Omental fat pad (tissue), 4 donors: ENCODE data around the gene FGFR4. TPM values are rescaled to one million over a fixed set of nuclear protein-coding genes. Genes with fewer than 3 reads are reported as not detected.

Source experiments
- ATAC-seq: fragments of 150-250 bp; one replicate; pipeline ENCODE4 v1.9.1; 2016; ENCODE audit warnings: mild to moderate bottlenecking, moderate library complexity; ENCODE audit not compliant: low FRiP score
- DNase-seq: peaks from one replicate; pipeline ENCODE4 v3.0.0-alpha.2; 2019; ENCODE audit warnings: low spot score
- CTCF ChIP-seq, 3 donors: fragments of 450-650 bp; IDR thresholded peaks; one replicate each; pipeline ENCODE4 v1.5.1; 2016 to 2017; ENCODE audit warnings: antibody characterized with exemption in 3 of 3, mild to moderate bottlenecking in 3 of 3, moderate library complexity in 2 of 3
- total RNA-seq, 4 donors: library from RNA; depleted of rRNA; stranded (reverse); fragments of >200 nt; gene quantifications; one replicate each; pipeline ENCODE4 v1.1.0, GENCODE V29; 2016

FGFR4 gene
- total RNA-seq, 4 donors from 2014 or later, result 1.4 to 3.9 (median 2.7) TPM; not detected in 1

- no peak for DNase-seq
- ATAC-seq, result no peak
- no peak for TF ChIP-seq CTCF (IDR thresholded peaks at IDR 0.05)
Observed at GRCh38 chr5:177084175-177084574, 2.5 kb upstream of the FGFR4 start.

GRCh38 chr5:177085985-177086653 is 596 bp upstream of the FGFR4 start:
- TF ChIP-seq CTCF (IDR thresholded peaks at IDR 0.05), result no peak
- ATAC-seq (no peak), DNase-seq (no peak)

- ATAC-seq, result no peak
- no peak for TF ChIP-seq CTCF (IDR thresholded peaks at IDR 0.05)
- DNase-seq, result no peak
Observed at GRCh38 chr5:177087398-177088005, 787 bp downstream of the FGFR4 start.

- TF ChIP-seq CTCF (IDR thresholded peaks at IDR 0.05), result no peak
- DNase-seq, result no peak
- no peak for ATAC-seq
Observed at GRCh38 chr5:177089127-177089526, 2.4 kb downstream of the FGFR4 start.

GRCh38 chr5:177089825-177090641 is 3.3 kb downstream of the FGFR4 start:
- no peak for ATAC-seq
- DNase-seq, result no peak
- no peak for TF ChIP-seq CTCF (IDR thresholded peaks at IDR 0.05)

- ATAC-seq (no peak), DNase-seq (no peak)
- no peak for TF ChIP-seq CTCF (IDR thresholded peaks at IDR 0.05)
Observed at GRCh38 chr5:177090813-177091212, 4.1 kb downstream of the FGFR4 start.
